Heart left ventricle (tissue), 16 donors: Measurements from ENCODE around the gene GPI. TPM values are rescaled to one million over a fixed set of nuclear protein-coding genes. Genes with fewer than 3 reads are reported as not detected.

Experiments
- ATAC-seq, 4 donors: fragments of 200-7000 bp; cut with Tn5 transposase; one replicate each; pipeline ENCODE4 v1.9.1; 2020 to 2022; ENCODE audit warnings: moderate library complexity in 4 of 4, mild to moderate bottlenecking in 3 of 4, moderate number of reproducible peaks in 1 of 4
- DNase-seq, 5 donors: peaks; one replicate each; pipeline ENCODE4 v3.0.0-alpha.2; 2020
- H3K27ac ChIP-seq, 12 donors: fragments of 200-600 bp; sonication (generic) in 4 of 12; one replicate each; pipeline versions ENCODE4 v1.5.0 to v1.8.0; 2016 to 2022; ENCODE audit warnings: mild to moderate bottlenecking in 2 of 12
- H3K27me3 ChIP-seq, 9 donors: fragments of 200-600 bp; sonication (generic) in 2 of 9; one replicate each; pipeline versions ENCODE4 v1.5.1 to v1.8.0; 2016 to 2022; ENCODE audit warnings: mild to moderate bottlenecking in 3 of 9
- H3K36me3 ChIP-seq, 9 donors: fragments of 200-600 bp; sonication (generic) in 2 of 9; one replicate each; pipeline versions ENCODE4 v1.5.0 to v1.8.0; 2018 to 2022; ENCODE audit warnings: mild to moderate bottlenecking in 2 of 9
- H3K4me1 ChIP-seq, 12 donors: fragments of 200-600 bp; sonication (generic) in 4 of 12; one replicate each; pipeline versions ENCODE4 v1.5.0 to v1.8.0; 2016 to 2022; ENCODE audit warnings: mild to moderate bottlenecking in 3 of 12
- H3K4me3 ChIP-seq, 12 donors: fragments of 200-600 bp; sonication (generic) in 4 of 12; one replicate each; pipeline versions ENCODE4 v1.5.0 to v1.8.0; 2017 to 2022; ENCODE audit warnings: mild to moderate bottlenecking in 9 of 12, moderate library complexity in 4 of 12
- H3K9me3 ChIP-seq, 12 donors: fragments of 200-600 bp; sonication (generic) in 4 of 12; one replicate each; pipeline versions ENCODE4 v1.5.0 to v1.8.0; 2016 to 2022; ENCODE audit warnings: mild to moderate bottlenecking in 1 of 12
- CTCF ChIP-seq, 12 donors: fragments of 200-600 bp; sonication (generic) in 4 of 12; IDR thresholded peaks; one replicate each; pipeline versions ENCODE4 v1.5.0 to v1.8.0; 2018 to 2022; ENCODE audit warnings: antibody characterized with exemption in 12 of 12, mild to moderate bottlenecking in 5 of 12
- POLR2A ChIP-seq, 2 donors: fragments of 450-650 bp; IDR thresholded peaks; one replicate each; pipeline ENCODE4 v1.6.1; 2017; ENCODE audit warnings: antibody characterized with exemption in 2 of 2, mild to moderate bottlenecking in 2 of 2, moderate library complexity in 2 of 2
- WGBS, 4 donors: extraction: QIAGEN DNeasy Blood & Tissue Kit in 2 of 4; methylation state at CpG; one replicate each; pipeline versions ENCODE4 v1.1.5 to v1.1.7; 2013 to 2018; 5-methylcytosine and 5-hydroxymethylcytosine counted together
- intact Hi-C, 10 donors: fragments of 100-400 bp; cut with DNase I; formaldehyde crosslinking; loops; one replicate each; pipeline versions ENCODE4 v1.11.1 to v1.14.2; 2022
- long read RNA-seq, 3 donors: library from polyadenylated mRNA; unstranded; transcript quantifications; one replicate each; pipeline ENCODE4 v2.0.0, GENCODE V29; 2020 to 2021
- polyA plus RNA-seq, 2 donors: library from polyadenylated mRNA; stranded (reverse); fragments of 200-250 nt; gene quantifications; one replicate each; pipeline ENCODE4 v1.2.3, GENCODE V29; 2013
- total RNA-seq, 9 donors: library from RNA; depleted of rRNA in 2 of 9; stranded (reverse); fragments of >200 nt in 2 of 9; fragmentation: NEBNext Ultra II Directional in 3 of 9; extraction: Animal tissue kit (Norgen Biotek cat#: 25700) in 3 of 9; gene quantifications; one replicate each; pipeline versions ENCODE4 v1.1.0 to v1.2.4, GENCODE V29; 2016 to 2023
- donor health status: ischemic (EF 13 %, LVEDD 7.1; RV severe dilation, severe dysfunction).
- donor health status: healthy with polysubstance abuse.
- donor health status: DM: no; HTN: yes; CAD: no.
- donor health status: DM: no; HTN: no; CAD: no.
- donor health status: ischemic (EF 25% LVEDD 6.9; RV normal size, moderate dysfunction).
- donor health status: ischemic (EF 25% LVEDD 5.7; RV mildly dilated, moderate dysfunction).
- donor health status: healthy.
- donor health status: DM: yes; HTN: yes; CAD: no.
- donor health status: ischemic (EF 35%, LVEDD 5.7; RV mildly dilated, moderate dysfunction).
- donor health status: nonischemic (EF 11% LVEDD 7.7; RV severe dilation, severe dysfunction).
- donor health status: DM: yes; HTN: yes; CAD: no.
- donor health status: PGD.
- donor health status: ischemic (EF 29% LVEDD 5.4; RV normal size, mild dysfunction).
- donor health status: nonischemic (EF 23%, LVEDD 6.1; RV moderate dilation, normal function).

GPI gene
- total RNA-seq (100 to 1,000 TPM; 359 to 764 (median 549) TPM), polyA plus RNA-seq (100 to 1,000 TPM; 233 to 284 TPM)
- long read RNA-seq, donor 1, full-length matches to known transcripts: 608 of 793 reads
- long read RNA-seq, donor 1, partial matches to known transcripts: 155 of 793 reads
- long read RNA-seq, donor 1, other reads (novel, unspliced or antisense): 30 of 793 reads
- long read RNA-seq, donor 2, full-length matches to known transcripts: 2,394 of 2,764 reads
- long read RNA-seq, donor 2, partial matches to known transcripts: 265 of 2,764 reads
- long read RNA-seq, donor 2, other reads (novel, unspliced or antisense): 105 of 2,764 reads
- long read RNA-seq, donor 3, full-length matches to known transcripts: 280 of 366 reads
- long read RNA-seq, donor 3, partial matches to known transcripts: 67 of 366 reads
- long read RNA-seq, donor 3, other reads (novel, unspliced or antisense): 19 of 366 reads

GRCh38 chr19:34364830-34365462 lies at the start of gene GPI:
GPI (plus strand) TSS chr19:34365196; CDS start chr19:34365267, 71 bp downstream.
- H3K4me3 ChIP-seq: peak within 1 kb of the TSS; percentile 85 to 99 (median 94)
- WGBS, 4 donors: 0 to 2% (median 0%) methylated on average over 8 to 67 of the region's 67 CpGs
- ATAC-seq (peak; percentile 28 to 88 (median 76)), DNase-seq (peak; percentile 63 to 84 (median 75))
- H3K9me3 ChIP-seq: no peaks in the 10 kb centered on the region
- intact Hi-C loops: loop anchor here in 2 of 10 donors (2.0 to 5.0 kb wide), 2 partner anchors 64 to 137 kb away; partner anchors contain the start of gene UBA2 (in 1 of the 2)
- peak within 1 kb of the TSS; percentile 80 to 97 (median 92) for H3K27ac ChIP-seq
- peaks cover 0 to 37% (median 33%) of the 10 kb centered on the region in 9 donors for H3K36me3 ChIP-seq
- peaks cover 14 to 48% (median 31%) of the 10 kb centered on the region in 12 donors for H3K4me1 ChIP-seq
- no peaks in the 10 kb centered on the region for H3K27me3 ChIP-seq
- TF ChIP-seq POLR2A (IDR thresholded peaks at IDR 0.05): peak in 1 of 2 donors; percentile 54
- no peak for TF ChIP-seq CTCF (IDR thresholded peaks at IDR 0.05)

GRCh38 chr19:34316247-34316646 lies 48.7 kb upstream of the GPI start:
- Histone ChIP-seq H3K9me3 (no peaks in the 10 kb centered on the region), H3K4me3 (no peak overlapping the region), H3K27ac (peak overlapping the region in 9 of 12 donors; percentile 23 to 81 (median 72)), H3K4me1 (peaks cover 6 to 75% (median 41%) of the 10 kb centered on the region in 12 donors), H3K27me3 (no peaks in the 10 kb centered on the region), H3K36me3 (peaks cover 0 to 25% (median 3%) of the 10 kb centered on the region in 9 donors)
- ATAC-seq: no peak
- no peak for DNase-seq
- TF ChIP-seq POLR2A (IDR thresholded peaks at IDR 0.05) (no peak), CTCF (IDR thresholded peaks at IDR 0.05) (no peak)
- intact Hi-C loops: loop anchor here in 1 of 10 donors (5.0 kb wide), 1 partner anchor 44 kb away; no protein-coding TSS in a partner anchor
- 92 to 100% (median 93%) methylated on average over 2 of the region's 2 CpGs for WGBS, 4 donors

GRCh38 chr19:34316741-34317301 lies 48.2 kb upstream of the GPI start:
- no peak for TF ChIP-seq CTCF (IDR thresholded peaks at IDR 0.05)
- no peak for TF ChIP-seq POLR2A (IDR thresholded peaks at IDR 0.05)
- H3K4me1 ChIP-seq: peaks cover 6 to 75% (median 41%) of the 10 kb centered on the region in 12 donors
- H3K4me3 ChIP-seq: no peak overlapping the region
- H3K36me3 ChIP-seq: peaks cover 0 to 28% (median 9%) of the 10 kb centered on the region in 9 donors
- H3K27ac ChIP-seq: peak overlapping the region in 11 of 12 donors; percentile 23 to 81 (median 68)
- WGBS, 4 donors: 51 to 59% (median 58%) methylated on average over 5 of the region's 5 CpGs
- H3K27me3 ChIP-seq: no peaks in the 10 kb centered on the region
- DNase-seq (no peak), ATAC-seq (peak in 3 of 4 donors; percentile 3 to 12 (median 4))
- no peaks in the 10 kb centered on the region for H3K9me3 ChIP-seq
- intact Hi-C loops: loop anchor here in 1 of 10 donors (5.0 kb wide), 1 partner anchor 45 kb away; no protein-coding TSS in a partner anchor
